Activated naive CD4-positive, alpha-beta T cell (primary cell): Measurements from ENCODE around the gene SLN.
"Not testable (repeated sequence)": the region's sequence is repeated elsewhere in the genome, so short reads cannot be mapped to it uniquely, and the experiment has no call there.

ENCODE experiments used
- DNase-seq, 4 experiments: peaks; one replicate each; lab custom pipeline; 2025; lab: John Stamatoyannopoulos, UW

SLN gene

DNA sequence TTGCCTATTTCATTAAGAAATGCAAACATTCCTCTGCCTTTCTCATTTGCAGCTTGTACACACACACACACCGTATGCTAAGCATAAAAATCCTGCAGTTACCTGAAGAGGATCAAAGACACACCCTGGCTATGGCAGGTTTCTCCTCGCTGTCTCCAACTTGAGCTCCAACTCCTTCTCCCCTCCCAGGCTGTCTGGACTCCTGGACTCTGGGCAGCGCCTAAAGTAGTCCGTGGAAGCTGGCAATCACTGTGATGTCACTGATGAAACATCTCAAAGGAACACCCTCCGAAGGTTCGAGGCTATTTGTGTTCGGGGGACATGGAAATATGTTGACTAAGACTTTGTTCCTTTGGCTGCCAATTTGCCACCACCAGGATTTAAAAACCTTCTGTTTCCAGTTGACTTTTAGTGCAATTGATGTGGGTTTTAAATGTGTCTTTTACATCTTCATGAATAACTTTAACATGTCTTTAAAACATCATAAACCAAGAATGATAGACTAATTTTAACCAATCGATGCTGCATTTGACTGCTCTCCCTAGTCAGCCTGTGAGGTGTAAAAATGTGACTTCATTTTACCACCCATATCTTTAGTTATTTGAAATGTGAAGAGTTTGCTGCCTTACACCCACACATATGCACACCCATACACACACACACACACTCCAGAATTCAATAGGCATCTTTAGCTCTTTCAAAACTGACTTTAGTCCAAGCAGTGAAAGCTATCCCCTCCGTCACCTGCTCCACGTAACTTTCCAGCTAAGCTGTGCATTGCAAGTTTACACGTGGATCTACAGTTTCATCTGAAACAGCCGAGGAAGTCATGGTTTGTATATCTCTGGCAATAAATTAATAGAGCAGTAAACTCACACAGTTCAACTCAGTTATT is at the start of gene SLN:
Gene SLN (minus strand): TSS at position 196 of the 895 bp plus-strand sequence.
- DNase-seq, result no peak

DNA sequence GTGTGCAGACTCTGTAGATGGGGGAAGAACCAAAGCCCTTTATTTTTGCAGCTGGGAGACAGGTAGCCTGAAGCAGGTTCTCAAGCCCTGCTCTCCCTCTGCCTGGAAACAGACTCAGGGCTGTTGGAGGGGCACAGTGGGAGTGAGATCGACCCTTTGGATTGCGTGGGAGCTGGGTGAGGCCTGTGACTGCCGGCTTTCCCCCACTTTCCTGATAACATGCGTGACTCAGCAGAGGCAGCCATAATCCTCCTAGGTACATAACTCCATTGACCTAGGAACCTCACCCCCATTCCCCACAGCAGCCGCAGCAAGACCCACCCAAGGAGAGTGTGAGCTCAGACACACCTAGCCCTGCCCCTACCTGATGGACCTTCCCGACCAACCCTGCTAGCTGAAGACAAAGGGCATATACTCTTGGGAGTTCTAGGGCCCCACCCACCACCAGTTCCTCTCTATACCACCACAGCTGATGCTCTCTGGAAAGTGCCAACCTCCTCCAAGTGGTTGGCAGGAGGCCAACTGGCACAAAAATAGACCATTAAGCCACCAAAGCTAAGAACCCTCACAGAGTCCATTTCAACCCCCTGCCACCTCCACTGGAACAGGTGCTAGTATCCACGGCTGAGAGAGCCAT is 47.0 kb upstream of the SLN start:
- not testable (repeated sequence) for DNase-seq

DNA sequence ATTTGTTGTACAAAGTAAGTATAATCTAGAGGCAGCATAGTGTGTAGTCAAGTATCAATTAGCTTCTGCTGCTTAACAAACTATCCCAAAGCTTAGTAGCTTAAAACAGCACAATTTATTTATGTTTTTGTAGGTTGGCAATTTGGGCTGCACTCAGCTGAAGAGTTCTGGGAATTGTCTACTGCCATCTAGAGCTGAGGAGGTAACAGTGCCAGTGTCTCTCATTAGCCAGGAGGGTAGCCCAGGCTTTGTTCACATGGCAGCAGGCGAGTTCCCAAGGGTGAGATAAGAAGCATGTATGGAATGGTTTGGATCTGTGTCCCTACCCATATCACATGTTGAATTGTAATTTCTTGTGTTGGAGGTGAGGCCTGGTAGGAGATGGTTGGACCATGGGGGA is 45.8 kb upstream of the SLN start:
- DNase-seq, result no peak

DNA sequence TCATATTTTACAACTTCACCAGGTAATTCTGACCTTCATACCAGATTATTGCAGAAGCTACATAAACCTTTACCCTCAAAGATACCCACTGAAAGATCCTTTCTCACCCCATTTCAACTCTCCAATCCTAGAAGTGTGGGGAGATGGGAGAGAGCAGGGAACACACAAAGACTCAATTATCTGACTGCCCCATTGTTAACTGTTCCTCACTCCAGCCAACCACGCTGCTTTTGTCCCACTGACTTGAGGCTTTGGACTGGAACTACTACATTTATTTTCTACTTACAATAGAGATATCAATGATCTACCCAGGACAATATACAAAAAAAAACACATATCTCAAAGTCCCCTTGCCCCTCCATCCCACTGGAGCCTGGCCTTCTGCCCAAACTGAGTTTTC is 44.7 kb upstream of the SLN start:
- DNase-seq, result no peak

DNA sequence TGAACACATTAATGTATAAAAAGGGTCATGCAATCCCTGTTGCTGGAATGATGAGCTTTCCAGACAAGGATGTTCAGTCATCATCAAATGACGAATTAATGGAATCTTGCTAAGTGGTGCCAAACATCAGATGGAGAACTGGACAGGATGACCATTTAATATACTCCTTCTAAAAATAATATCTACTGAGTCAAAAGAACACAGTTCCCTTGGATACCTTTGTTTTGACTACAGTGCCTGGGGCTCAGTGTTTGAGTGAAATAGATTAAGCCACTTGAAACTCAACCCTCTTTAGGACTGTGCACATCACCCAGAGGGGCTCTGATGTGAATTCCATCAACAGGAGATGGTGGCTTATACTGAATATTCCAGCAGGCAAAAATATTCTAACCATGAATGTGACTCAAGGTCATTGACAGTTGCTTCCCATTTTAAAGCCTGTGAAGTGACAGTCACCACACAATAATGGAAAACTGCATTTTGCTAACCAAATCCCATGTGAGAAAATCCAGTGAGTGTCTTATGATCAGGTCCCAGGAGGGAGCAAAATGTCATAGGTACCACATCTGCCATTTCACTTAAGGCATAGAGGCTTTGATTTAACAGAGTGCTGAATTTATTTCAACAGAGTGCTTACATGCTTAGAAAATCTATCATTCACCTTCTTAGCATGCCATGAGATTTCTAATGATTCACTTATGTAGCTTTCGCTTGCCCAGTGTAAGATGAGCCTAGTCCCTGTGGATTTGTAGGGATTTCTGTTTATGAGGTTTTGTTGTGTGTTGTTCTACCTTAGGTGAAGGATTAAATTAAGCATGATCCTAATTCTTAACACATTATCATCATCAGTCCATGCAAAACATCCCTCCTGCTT is 41.3 kb upstream of the SLN start:
- DNase-seq, result no peak

DNA sequence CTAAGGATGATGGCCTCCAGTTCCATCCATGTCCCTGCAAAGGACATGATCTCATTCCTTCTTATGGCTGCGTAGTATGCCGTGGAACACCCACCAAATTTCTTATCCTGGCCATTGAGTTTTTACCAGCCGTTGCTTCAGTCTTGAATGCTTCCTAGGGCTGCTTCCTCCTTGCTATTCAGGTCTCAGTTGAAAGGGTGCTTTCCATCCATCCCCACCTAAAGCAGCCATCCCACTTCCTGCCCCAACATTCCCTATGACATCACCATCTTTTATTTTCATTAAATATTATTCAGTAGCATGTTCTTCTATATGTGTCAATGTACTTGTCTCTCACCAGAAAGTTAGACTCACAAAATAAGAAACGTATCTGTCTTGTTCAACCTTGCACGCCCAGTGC is 40.7 kb upstream of the SLN start:
- no peak for DNase-seq

DNA sequence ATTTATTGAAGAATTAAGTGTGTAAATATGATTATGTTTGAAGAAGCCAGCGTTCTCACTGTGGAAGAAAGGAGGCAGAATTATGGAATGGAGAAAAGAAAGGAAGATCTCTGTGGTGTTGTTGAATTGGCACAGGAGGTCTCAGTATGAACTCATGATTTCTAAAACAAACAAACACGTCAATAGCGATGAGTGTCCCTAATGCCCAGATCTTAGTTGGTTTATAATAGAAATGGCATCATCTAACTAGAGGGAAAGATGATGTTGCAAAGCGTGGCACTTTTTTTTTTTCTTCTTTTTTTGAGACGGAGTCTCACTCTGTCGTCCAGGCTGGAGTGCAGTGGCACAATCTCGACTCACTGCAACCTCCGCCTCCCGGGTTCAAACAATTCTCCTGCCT is 39.2 kb upstream of the SLN start:
- DNase-seq, result no peak

DNA sequence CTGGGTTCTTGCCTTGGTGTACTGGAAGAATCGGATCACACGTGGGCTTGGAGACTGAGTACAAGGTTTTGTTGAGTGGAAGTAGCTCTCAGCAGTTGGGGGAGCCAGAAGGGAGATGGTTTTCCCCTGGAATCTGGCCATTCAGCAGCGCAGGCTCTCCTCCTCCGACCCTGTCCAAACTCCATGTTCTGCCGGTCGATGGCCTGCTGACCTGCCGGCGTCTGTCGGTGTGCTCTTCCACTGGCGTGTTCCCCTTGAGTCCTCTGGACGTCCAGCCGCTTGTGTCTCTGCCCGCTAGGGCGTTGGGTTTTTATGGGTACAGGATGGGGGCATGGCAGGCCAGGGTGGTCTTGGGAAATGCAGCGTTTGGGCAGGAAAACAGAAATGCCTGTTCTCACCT is 38.5 kb upstream of the SLN start:
- DNase-seq, result no peak

DNA sequence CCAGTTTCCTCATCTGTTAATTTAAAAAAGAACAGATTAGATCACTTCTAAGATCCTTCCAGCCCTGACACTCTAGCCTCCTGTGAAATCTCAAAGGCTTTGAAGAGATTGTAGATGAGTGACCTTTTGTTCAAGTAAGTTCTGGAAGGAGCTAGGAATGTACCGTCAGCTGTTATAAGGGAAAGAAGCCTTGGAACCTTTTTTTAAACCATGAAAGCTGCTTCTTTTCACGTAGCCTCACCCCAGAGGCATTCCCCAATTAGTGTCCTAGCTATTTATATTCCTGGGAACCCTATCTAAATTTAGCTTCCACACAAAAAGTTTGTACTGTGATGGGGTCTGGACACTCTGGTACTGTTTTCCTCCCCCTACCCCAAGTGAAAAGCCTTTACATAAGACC is 35.8 kb upstream of the SLN start:
- DNase-seq, result no peak

DNA sequence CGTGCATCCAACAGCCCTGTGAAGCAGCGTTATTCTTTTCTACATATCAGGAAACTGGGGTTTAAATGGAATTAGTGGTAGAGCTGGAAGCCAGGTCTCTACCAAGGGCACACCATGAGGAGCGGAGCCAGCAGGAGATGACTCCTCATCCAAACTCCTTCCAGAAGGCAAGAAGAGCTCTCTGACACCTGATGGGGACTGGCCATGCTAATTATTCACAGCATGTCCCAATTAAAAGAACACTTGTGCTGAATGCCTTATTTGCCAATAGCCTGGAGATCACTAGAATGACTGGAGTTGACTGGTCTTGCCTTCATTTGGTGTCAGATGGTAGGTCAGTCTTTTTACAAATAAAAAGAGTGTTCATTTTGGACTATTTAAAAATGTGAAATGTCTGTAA is 32.9 kb upstream of the SLN start:
- no peak for DNase-seq

DNA sequence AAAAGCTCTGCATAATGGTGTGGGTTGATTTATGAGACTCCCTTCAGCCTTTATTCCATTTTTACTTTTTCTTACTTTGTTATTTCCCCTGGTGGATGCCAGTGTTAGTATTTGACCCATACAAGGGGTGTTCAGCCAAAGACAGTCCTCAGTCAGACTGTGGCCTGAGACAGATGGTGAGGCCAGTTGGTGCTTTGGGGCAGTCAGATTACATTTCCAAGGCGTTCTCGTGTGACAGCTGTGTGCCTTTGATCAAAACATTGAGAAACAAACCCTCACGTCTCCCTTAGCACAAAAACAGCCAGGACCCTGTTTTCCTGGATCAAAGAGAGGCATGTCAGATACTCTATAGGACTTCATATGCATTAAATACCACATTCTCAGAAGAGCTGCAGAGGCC is 31.3 kb upstream of the SLN start:
- no peak for DNase-seq

DNA sequence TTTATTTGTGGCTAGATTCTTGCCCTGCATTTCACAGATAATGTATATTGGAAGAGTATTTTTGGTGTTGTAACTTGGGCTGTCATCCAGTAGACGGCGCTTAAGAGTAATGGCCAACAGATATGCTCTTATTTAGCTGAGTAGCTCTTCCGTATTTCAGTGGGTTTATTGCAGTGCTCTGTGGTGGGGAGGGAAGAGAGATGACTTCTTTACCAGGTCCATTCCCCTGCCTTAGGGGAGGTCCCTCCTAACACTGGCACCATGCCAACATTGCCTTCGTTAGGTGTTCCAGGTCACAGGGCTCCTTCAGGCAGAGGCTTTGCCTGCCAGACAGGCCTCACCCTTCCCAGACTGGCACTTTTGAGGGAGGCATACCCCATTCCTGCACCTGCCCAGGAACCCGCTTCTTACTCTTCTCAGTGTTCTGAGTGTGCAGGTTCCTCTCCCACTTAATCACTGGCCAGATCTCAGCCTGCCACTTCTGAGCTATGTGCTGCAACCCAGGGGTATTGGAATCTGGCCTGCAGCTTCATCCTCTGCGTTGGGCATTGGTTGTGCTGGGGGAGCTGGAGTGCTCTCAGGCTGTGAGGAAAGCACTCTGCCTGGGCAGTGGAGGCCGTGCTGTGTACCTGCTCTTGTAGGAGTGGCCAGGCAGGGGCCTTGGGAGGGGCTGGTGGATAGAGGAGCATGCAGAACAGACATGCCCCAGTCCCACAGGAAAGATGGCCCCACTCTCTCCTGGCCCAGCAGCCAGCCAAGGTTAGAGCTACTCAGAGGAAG is 29.4 kb upstream of the SLN start:
- DNase-seq, result no peak

DNA sequence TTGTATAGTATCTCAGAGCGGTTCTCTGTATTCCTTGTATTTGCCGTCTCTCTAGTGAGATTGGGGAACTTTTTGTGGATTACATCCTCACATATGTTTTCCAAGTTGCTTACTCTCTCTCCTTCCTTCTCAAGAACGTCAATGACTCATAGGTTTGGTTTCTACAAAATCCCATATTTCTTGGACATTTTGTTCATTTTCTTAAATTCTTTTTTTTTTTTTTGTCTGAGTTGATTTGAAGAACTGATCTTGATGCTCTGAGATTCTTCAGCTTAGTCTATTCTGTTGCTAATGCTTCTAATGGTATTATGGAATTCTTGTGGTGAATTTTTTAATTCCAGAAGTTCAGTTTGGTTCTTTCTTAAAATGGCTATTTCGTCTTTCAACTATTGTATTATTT is 28.4 kb upstream of the SLN start:
- DNase-seq, result no peak

DNA sequence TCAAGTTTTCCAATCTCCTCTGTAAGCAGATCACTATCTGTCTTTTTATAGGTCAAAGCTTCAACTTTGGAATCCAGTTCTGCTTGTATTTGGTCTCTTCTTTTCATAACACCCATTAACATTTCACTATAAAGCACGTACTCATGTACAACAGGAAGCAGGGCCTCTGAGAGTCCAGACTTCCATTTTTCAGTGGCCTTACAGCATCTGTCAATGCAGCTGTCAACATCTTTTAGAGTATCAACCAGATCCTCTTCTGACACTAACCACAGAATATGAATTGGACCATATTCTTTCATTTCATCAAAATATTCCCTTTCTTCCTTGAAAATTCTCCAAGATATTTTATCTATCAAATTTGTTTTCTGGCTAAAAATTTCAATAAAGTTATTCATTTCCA is 24.7 kb upstream of the SLN start:
- no peak for DNase-seq

DNA sequence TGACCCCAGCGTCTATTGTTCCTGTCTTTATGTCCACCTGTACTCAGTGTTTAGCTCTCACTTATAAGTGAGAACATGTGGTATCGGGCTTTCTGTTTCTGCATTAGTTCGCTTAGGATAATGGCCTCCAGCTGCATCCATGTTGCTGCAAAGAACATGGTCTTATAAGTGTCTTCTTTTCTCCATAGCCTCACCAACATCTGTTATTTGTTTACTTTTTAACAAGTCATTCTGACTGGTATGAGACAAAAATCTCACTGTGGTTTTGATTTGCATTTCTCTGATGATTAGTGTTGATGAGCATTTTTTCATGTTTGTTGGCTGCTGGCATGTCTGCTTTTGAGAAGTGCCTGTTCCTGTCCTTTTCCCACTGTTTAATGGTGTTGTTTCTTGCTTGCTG is 21.7 kb upstream of the SLN start:
- DNase-seq, result no peak

DNA sequence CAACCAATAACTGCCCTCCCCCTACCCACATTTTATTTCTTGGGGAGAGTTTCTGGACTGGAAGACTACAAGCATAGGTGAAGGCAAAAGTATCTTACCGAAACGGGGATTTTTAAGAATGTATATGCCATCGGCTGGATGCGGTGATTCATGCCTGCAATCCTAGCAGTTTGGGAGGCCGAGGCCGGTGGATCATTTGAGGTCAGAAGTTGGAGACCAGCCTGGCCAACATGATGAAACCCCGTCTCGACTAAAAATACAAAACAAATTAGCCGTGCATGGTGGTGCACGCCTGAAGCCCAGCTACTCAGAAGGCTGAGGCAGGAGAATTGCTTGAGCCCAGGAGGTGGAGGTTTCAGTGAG is 20.8 kb upstream of the SLN start:
- no peak for DNase-seq

DNA sequence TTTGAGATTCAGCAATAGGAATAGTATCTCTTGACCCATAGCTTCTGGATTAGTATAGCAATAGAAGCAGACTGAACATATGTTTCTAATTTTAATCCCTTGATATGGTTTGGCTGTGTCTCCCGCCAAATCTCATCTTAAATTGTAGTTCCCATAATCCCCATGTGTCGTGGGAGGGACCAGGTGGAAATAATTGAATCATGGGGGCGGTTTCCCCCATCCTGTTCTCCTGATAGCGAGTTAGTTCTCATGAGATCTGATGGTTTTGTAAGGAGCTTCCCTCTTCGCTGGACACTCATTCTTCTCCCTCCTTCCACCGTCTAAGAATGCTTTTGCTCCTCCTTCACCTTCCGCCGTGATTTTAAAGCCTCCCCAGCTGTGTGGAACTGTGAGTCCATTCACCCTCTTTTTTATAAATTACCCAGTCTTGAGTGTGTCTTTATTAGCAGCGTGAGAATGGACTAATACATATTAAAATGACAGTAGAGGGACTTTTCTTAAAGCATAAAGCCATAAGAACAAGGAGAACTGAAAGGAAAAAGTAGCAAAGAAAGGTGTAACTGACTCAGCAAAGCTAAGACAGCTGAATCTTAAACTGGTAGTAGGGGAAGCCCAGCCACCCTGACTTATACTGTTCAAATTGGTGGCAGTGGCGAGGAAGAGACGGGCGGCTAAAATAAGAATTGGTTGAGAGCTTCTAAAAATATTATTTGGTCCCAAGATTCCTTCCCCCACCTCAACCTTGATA is 20.3 kb upstream of the SLN start:
- DNase-seq, result no peak

DNA sequence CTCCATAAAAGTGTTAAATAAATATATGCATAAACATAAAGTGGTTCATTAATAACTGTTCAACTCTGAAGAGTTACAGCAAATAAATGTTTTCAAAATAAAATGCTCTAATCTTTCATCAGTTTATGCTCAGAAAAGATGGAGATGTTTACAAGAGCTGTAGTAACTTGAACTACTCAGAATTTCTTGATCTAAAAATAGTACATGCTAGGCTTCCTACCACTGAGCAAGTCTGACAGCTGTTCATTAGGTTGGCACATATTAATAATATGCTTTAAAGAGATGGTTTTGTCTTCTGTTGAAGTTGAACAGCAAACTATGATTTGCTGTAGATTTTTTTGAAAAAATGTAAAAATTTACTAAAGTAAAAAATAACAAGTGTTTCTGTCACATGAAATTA is 10.8 kb upstream of the SLN start:
- DNase-seq, result no peak

DNA sequence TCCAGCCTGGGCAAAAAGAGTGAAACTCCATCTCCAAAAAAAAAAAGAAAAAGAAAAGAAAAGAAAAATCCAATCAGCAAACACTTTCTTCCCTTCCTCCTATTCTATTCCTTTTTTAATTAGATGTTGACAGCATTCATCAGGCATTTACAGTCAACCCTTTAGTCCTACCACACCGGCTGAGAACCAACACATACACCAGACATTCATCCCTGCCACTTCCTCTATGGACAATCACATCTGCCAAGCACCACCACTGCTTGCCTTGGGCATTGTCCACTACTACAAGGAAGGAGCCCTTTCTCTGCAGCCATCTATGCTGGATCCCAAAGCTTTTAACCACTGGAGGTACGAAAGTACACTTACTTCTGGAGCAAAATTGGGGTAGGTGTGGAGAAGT is 9.4 kb upstream of the SLN start:
- no peak for DNase-seq

DNA sequence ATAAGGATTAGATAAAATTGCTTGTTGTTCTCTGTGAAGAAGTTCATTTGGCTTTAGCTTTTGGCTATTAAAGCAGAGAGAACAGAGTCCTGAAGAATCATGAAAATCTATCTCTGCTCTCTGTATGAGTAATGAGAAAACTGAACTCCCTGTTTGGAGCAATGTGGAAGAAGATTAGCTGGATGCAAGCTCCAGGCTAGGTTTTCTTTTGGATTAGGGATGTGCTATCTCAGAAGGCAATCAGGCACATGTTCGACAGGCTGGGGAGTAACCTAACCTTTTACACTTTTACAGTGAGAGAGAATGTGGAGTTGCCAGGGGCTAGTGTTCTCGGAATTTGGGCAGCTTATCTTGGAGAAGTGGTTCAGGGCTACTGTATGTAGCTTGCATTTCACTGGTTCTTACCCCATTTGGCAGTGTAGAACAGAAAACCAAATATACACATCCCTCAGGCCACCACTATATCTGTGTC is 8.5 kb upstream of the SLN start:
- no peak for DNase-seq
